SK-N-SH (cell line): ENCODE measurements around the gene SLC27A2. TPM values are rescaled to one million over a fixed set of nuclear protein-coding genes. Genes with fewer than 3 reads are reported as not detected.

ENCODE experiments used
- CTCF ChIA-PET: fragments of 300-600, 350-600 bp; formaldehyde crosslinking; extraction: SDS; loops from one replicate; lab custom pipeline; 2021; lab: Yijun Ruan, JAX
- POLR2A ChIA-PET: fragments of 350-600 bp; sonication (Branson Sonifier 250); formaldehyde crosslinking; extraction: SDS; loops from one replicate; lab custom pipeline; 2020; ENCODE audit warnings: antibody characterized with exemption, inconsistent platforms; lab: Yijun Ruan, JAX
- DNase-seq: peaks from one replicate; pipeline ENCODE4 v3.0.0; 2012
- H2AFZ ChIP-seq: fragments of 200-600 bp; sonication (generic); 2 replicates; pipeline ENCODE4 v1.8.1; 2016; ENCODE audit warnings: antibody characterized with exemption, mild to moderate bottlenecking, low read depth
- H3F3A ChIP-seq: fragments of 200-600 bp; sonication (generic); replicated peaks from 2 replicates; pipeline ENCODE3; 2016; ENCODE audit warnings: antibody characterized with exemption, mild to moderate bottlenecking; ENCODE audit not compliant: insufficient read depth
- H3K27ac ChIP-seq, 2 experiments: fragments of 200-500 bp in 1 of 2; fragments of 200-600 bp in 1 of 2; sonication (Bioruptor generic) in 1 of 2; sonication (generic), shearing (Covaris generic) in 1 of 2; 2 replicates each; pipeline versions ENCODE4 v1.5.1 to v1.6.1; 2014 to 2016; ENCODE audit warnings: low read depth in 2 of 2, inconsistent platforms in 1 of 2, low read length in 1 of 2, mild to moderate bottlenecking in 1 of 2, mixed read lengths in 1 of 2
- H3K27me3 ChIP-seq: fragments of 200-600 bp; sonication (generic), shearing (Covaris generic); 2 replicates; pipeline ENCODE4 v1.6.1; 2016; ENCODE audit warnings: mixed run types; ENCODE audit not compliant: insufficient read depth
- H3K36me3 ChIP-seq, 2 experiments: fragments of 200-500 bp in 1 of 2; fragments of 200-600 bp in 1 of 2; sonication (Bioruptor generic) in 1 of 2; sonication (generic) in 1 of 2; replicated peaks in 1 of 2; 2 replicates each; pipeline versions ENCODE3 to v1.5.1; 2014 to 2016; ENCODE audit warnings: low read length in 1 of 2, mild to moderate bottlenecking in 1 of 2; ENCODE audit not compliant: insufficient read depth in 2 of 2, control insufficient read depth in 1 of 2
- H3K4me1 ChIP-seq, 2 experiments: fragments of 200-500 bp in 1 of 2; fragments of 200-600 bp in 1 of 2; sonication (Bioruptor generic) in 1 of 2; sonication (generic), shearing (Covaris generic) in 1 of 2; 2 replicates each; pipeline versions ENCODE4 v1.5.1 to v1.6.1; 2014 to 2016; ENCODE audit warnings: low read depth in 1 of 2, low read length in 1 of 2, mixed run types in 1 of 2; ENCODE audit not compliant: insufficient read depth in 2 of 2, control insufficient read depth in 1 of 2
- H3K4me2 ChIP-seq: fragments of 200-600 bp; sonication (generic), shearing (Covaris generic); 2 replicates; pipeline ENCODE4 v1.6.1; 2017; ENCODE audit warnings: mixed run types
- H3K4me3 ChIP-seq, 2 experiments: fragments of 200-500 bp in 1 of 2; fragments of 200-600 bp in 1 of 2; sonication (Bioruptor generic) in 1 of 2; sonication (generic), shearing (Covaris generic) in 1 of 2; 2 replicates each; pipeline versions ENCODE4 v1.5.1 to v1.8.1; 2014 to 2016; ENCODE audit warnings: low read depth in 2 of 2, inconsistent platforms in 1 of 2, low read length in 1 of 2, mild to moderate bottlenecking in 1 of 2, mixed read lengths in 1 of 2, moderate library complexity in 1 of 2
- H3K79me2 ChIP-seq: fragments of 200-600 bp; sonication (generic); 2 replicates; pipeline ENCODE4 v1.8.1; 2017; ENCODE audit warnings: mild to moderate bottlenecking; ENCODE audit not compliant: insufficient read depth
- H3K9ac ChIP-seq: fragments of 200-600 bp; sonication (generic); 2 replicates; pipeline ENCODE4 v1.6.1; 2017; ENCODE audit warnings: mixed run types
- H3K9me2 ChIP-seq: fragments of 200-600 bp; sonication (generic); 2 replicates; pipeline ENCODE4 v1.6.1; 2017; ENCODE audit warnings: mixed run types
- H3K9me3 ChIP-seq: fragments of 200-600 bp; sonication (generic); 2 replicates; pipeline ENCODE4 v1.6.1; 2017; ENCODE audit warnings: mixed run types, mild to moderate bottlenecking, moderate library complexity
- H4K20me1 ChIP-seq: fragments of 200-600 bp; sonication (generic); 2 replicates; pipeline ENCODE4 v1.6.1; 2017; ENCODE audit warnings: mild to moderate bottlenecking, mixed run types; ENCODE audit not compliant: insufficient read depth
- EP300 ChIP-seq, 2 experiments: IDR thresholded peaks; 2 replicates each; pipeline versions ENCODE4 v1.4.0 to v1.6.1; 2012; ENCODE audit warnings: borderline replicate concordance in 1 of 2, low read depth in 1 of 2, low read length in 1 of 2
- FOXJ3 ChIP-seq: sonication (generic); formaldehyde crosslinking; IDR thresholded peaks from 2 replicates; pipeline ENCODE4 v1.5.1; 2020; ENCODE audit warnings: mild to moderate bottlenecking, missing genetic modification reagents
- GABPA ChIP-seq: IDR thresholded peaks from 2 replicates; pipeline ENCODE4 v1.4.0; 2012; ENCODE audit warnings: low read depth, mild to moderate bottlenecking
- MAX ChIP-seq: IDR thresholded peaks from 2 replicates; pipeline ENCODE4 v1.4.0; 2012; ENCODE audit warnings: low read depth
- MXI1 ChIP-seq: IDR thresholded peaks from 2 replicates; pipeline ENCODE4 v1.6.1; 2012; ENCODE audit warnings: mild to moderate bottlenecking, low read depth, low read length, improper control_type of control experiment
- NRF1 ChIP-seq: IDR thresholded peaks from 2 replicates; pipeline ENCODE4 v1.6.1; 2012; ENCODE audit warnings: low read depth, mild to moderate bottlenecking, low read length
- PBX3 ChIP-seq: IDR thresholded peaks from 2 replicates; pipeline ENCODE4; 2012
- RCOR1 ChIP-seq: fragments of 150-350 bp; IDR thresholded peaks from 2 replicates; pipeline ENCODE4 v1.6.1; 2017; ENCODE audit warnings: antibody characterized with exemption, low read length
- TAF1 ChIP-seq: IDR thresholded peaks from 2 replicates; pipeline ENCODE4 v1.6.1; 2012; ENCODE audit warnings: low read depth, mild to moderate bottlenecking, low read length, moderate library complexity, borderline replicate concordance
- TEAD4 ChIP-seq: IDR thresholded peaks from 2 replicates; pipeline ENCODE4 v1.4.0; 2012; ENCODE audit warnings: mild to moderate bottlenecking, borderline replicate concordance; ENCODE audit not compliant: insufficient read depth
- USF1 ChIP-seq: IDR thresholded peaks from 2 replicates; pipeline ENCODE4 v1.4.0; 2012; ENCODE audit warnings: low read depth, borderline replicate concordance
- ZBTB33 ChIP-seq: IDR thresholded peaks from 2 replicates; pipeline ENCODE4 v1.4.0; 2012; ENCODE audit warnings: low read depth, borderline replicate concordance
- WGBS: methylation state at CpG from one replicate; pipeline ENCODE4 v1.1.6; 2017; ENCODE audit warnings: low lambda C conversion rate; 5-methylcytosine and 5-hydroxymethylcytosine counted together
- polyA plus RNA-seq, 3 experiments: library from polyadenylated mRNA; depleted of rRNA; stranded (reverse); fragments of >200 nt; gene quantifications; 2 replicates each; pipeline ENCODE4 v1.2.3, GENCODE V29; 2012
- TF ChIP-seq, protein P1 (sequence below): fragments of 150-350 bp; IDR thresholded peaks from 2 replicates; pipeline ENCODE4 v1.6.1; 2017; ENCODE audit warnings: antibody characterized with exemption, low read length, low read depth, borderline replicate concordance
- TF ChIP-seq, protein P2 (sequence below): IDR thresholded peaks from 2 replicates; pipeline ENCODE4 v1.6.1; 2012; ENCODE audit warnings: mild to moderate bottlenecking, low read depth, low read length, moderate library complexity

SLC27A2 gene
- polyA plus RNA-seq, 1 of the 3 experiments (the other 2 are of a cell fraction) = 0.49 TPM

DNA sequence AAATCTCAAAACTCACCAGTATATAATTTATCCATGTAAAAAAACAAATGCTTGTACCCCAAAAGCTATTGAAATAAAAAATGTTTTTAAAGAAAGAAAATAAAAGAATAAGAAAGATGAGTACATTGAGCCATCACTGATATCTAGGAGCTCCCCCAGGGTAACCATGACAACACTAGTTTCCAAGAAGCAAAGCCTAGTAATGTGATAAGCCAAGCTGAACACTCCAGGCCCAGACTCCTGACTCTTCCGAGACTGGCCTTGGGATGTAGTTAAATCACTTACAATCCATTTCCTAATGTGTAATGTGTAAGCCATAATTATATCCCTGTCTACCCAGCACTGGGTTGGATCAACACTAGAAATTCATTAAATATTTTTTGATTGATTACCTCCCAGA, 41.9 kb upstream of the SLC27A2 start:
- TF ChIP-seq ZBTB33 (no peak), RCOR1 (no peak), USF1 (no peak), TAF1 (no peak), MAX (no peak), MXI1 (no peak), FOXJ3 (no peak), EP300 (IDR thresholded peaks at IDR 0.05; ENCODE audit: borderline replicate concordance in 1 of 2, low read depth in 1 of 2, low read length in 1 of 2) (no peak), GABPA (no peak), NRF1 (no peak), TEAD4 (no peak), PBX3 (no peak)
- TF ChIP-seq, protein P1, sequence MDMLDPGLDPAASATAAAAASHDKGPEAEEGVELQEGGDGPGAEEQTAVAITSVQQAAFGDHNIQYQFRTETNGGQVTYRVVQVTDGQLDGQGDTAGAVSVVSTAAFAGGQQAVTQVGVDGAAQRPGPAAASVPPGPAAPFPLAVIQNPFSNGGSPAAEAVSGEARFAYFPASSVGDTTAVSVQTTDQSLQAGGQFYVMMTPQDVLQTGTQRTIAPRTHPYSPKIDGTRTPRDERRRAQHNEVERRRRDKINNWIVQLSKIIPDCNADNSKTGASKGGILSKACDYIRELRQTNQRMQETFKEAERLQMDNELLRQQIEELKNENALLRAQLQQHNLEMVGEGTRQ = no peak
- TF ChIP-seq, protein P2, sequence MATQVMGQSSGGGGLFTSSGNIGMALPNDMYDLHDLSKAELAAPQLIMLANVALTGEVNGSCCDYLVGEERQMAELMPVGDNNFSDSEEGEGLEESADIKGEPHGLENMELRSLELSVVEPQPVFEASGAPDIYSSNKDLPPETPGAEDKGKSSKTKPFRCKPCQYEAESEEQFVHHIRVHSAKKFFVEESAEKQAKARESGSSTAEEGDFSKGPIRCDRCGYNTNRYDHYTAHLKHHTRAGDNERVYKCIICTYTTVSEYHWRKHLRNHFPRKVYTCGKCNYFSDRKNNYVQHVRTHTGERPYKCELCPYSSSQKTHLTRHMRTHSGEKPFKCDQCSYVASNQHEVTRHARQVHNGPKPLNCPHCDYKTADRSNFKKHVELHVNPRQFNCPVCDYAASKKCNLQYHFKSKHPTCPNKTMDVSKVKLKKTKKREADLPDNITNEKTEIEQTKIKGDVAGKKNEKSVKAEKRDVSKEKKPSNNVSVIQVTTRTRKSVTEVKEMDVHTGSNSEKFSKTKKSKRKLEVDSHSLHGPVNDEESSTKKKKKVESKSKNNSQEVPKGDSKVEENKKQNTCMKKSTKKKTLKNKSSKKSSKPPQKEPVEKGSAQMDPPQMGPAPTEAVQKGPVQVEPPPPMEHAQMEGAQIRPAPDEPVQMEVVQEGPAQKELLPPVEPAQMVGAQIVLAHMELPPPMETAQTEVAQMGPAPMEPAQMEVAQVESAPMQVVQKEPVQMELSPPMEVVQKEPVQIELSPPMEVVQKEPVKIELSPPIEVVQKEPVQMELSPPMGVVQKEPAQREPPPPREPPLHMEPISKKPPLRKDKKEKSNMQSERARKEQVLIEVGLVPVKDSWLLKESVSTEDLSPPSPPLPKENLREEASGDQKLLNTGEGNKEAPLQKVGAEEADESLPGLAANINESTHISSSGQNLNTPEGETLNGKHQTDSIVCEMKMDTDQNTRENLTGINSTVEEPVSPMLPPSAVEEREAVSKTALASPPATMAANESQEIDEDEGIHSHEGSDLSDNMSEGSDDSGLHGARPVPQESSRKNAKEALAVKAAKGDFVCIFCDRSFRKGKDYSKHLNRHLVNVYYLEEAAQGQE = no peak
- ChIA-PET CTCF (interaction anchor here (1.3 to 1.4 kb wide), 2 partner anchors 905 to 1279 kb away, joined by 5 to 9 read pairs; no protein-coding TSS in a partner anchor), POLR2A (no interaction called here)
- Histone ChIP-seq H3K79me2 (no peaks in the 10 kb centered on the region), H3K4me3 (no peak overlapping the region), H3F3A (no peaks in the 10 kb centered on the region), H3K4me2 (no peak overlapping the region), H3K36me3 (no peaks in the 10 kb centered on the region), H3K9ac (no peak overlapping the region), H3K27me3 (no peaks in the 10 kb centered on the region), H3K9me3 (no peaks in the 10 kb centered on the region), H4K20me1 (no peaks in the 10 kb centered on the region), H2AFZ (no peak overlapping the region), H3K9me2 (no peaks in the 10 kb centered on the region), H3K27ac (no peak overlapping the region), H3K4me1 (no peaks in the 10 kb centered on the region; a peak in 2 of 4 replicates)
- no peak for DNase-seq
- 0% methylated on average over 1 of the region's 1 CpG for WGBS
